DOHH2 (cell line): ENCODE results near the gene UBE2E1.

ENCODE experiments used
- EZH2phosphoT487 ChIP-seq: fragments of 200-600 bp; sonication (generic); IDR thresholded peaks from 2 replicates; pipeline ENCODE4 v1.6.1; 2017; ENCODE audit warnings: borderline replicate concordance, mild to moderate bottlenecking, antibody characterized with exemption, low read length, moderate library complexity, mixed read lengths
- TF ChIP-seq, protein P1 (sequence below): fragments of 200-600 bp; sonication (generic); IDR thresholded peaks from one replicate; pipeline ENCODE4 v1.5.1; 2014; ENCODE audit warnings: antibody characterized with exemption, mild to moderate bottlenecking, low read depth, low read length; ENCODE audit not compliant: poor library complexity, severe bottlenecking

DNA sequence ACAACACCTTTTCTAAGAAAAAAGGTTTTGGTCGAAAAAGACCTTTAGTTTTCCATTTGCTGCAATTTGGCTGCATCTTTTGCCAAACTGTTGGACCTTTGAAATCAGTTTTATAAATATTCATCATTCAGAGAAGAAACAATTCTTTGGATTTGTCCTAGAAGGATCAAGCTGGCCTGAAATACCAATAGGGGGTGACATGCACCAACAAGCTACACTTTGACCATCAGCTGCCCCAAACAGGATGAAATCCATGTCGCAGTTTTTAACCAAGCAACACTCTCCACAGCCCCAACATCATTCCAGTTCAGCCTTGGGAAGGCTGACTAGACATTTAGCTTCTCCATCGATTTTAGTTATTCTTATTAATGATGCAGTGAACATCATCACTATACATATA lies 121.0 kb downstream of the UBE2E1 start:
- TF ChIP-seq, protein P1, sequence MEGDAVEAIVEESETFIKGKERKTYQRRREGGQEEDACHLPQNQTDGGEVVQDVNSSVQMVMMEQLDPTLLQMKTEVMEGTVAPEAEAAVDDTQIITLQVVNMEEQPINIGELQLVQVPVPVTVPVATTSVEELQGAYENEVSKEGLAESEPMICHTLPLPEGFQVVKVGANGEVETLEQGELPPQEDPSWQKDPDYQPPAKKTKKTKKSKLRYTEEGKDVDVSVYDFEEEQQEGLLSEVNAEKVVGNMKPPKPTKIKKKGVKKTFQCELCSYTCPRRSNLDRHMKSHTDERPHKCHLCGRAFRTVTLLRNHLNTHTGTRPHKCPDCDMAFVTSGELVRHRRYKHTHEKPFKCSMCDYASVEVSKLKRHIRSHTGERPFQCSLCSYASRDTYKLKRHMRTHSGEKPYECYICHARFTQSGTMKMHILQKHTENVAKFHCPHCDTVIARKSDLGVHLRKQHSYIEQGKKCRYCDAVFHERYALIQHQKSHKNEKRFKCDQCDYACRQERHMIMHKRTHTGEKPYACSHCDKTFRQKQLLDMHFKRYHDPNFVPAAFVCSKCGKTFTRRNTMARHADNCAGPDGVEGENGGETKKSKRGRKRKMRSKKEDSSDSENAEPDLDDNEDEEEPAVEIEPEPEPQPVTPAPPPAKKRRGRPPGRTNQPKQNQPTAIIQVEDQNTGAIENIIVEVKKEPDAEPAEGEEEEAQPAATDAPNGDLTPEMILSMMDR: no peak
- no peak for TF ChIP-seq EZH2phosphoT487
